ENCODE data around the gene UEVLD. TPM values are rescaled to one million over a fixed set of nuclear protein-coding genes. Genes with fewer than 3 reads are reported as not detected.

Gene UEVLD
- total RNA-seq (10 to 100 TPM; 26.7 to 32.2 TPM), polyA plus RNA-seq (ENCODE audit: insufficient read length in 2 of 2) (10 to 100 TPM; 16.9 to 19.8 TPM)
- long read RNA-seq, donor 1, full-length matches to known transcripts = 1 of 1 reads
- long read RNA-seq, donor 1, partial matches to known transcripts = 0 of 1 reads
- long read RNA-seq, donor 1, other reads (novel, unspliced or antisense) = 0 of 1 reads
- long read RNA-seq, donor 2, partial matches to known transcripts = 0 of 1 reads
- long read RNA-seq, donor 2, other reads (novel, unspliced or antisense) = 0 of 1 reads
- long read RNA-seq, donor 3, full-length matches to known transcripts = 4 of 4 reads
- long read RNA-seq, donor 3, partial matches to known transcripts = 0 of 4 reads
- long read RNA-seq, donor 3, other reads (novel, unspliced or antisense) = 0 of 4 reads
- long read RNA-seq, donor 4, full-length matches to known transcripts = 1 of 8 reads
- long read RNA-seq, donor 4, partial matches to known transcripts = 7 of 8 reads
- long read RNA-seq, donor 4, other reads (novel, unspliced or antisense) = 0 of 8 reads

DNA sequence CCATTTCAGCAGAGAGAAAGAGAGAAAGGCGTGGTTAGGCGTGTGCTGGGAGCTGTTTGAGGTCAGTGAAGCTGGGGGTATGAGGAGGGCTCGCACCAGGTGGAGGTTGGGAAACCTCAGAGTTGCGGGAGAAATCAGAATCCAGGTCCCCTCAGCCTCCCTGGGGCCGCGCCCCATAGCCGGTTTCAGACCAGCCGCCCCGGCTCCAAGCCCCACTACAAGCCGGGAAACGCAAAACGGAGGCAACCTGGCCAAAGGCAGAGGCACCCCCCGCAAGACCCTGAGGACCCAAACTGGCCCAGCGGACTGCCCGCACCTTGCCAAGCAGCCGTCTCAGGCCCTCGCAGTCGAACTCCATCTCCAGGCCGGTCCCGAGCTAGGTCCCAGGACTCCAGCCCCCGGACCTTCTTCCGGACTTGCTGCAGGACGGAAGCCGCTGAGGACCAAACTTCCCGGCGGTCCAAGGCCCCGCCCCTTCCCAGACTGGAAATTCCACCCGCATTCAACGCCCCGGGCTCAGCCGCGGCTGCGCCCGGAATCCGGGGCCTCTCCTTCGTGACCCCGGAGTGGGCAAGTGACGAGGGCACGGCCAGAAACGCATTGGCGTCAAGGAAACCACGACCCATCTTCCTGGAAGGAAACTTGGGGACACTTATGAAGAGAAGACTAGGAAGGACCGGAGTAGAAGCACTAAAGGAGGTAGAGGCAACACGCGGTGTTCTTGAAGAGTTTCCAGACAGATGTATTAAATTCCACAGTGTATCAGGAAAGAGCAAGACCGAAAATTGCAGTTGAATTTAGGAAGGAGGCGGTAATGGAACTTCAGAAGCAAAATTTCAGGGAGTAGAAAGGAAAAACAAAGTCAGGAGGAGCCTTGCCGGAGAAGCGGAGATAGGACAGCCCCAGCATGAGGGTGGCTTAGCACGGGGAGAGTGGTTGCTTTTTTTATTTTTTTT is at the start of gene UEVLD:
TSS of gene UEVLD (minus strand) at position 438 of the 956 bp plus-strand sequence. CDS start at position 358, 80 bp downstream.
- peak; percentile 81 to 96 (median 85) for DNase-seq (ENCODE audit: low read depth in 4 of 6, low spot score in 6 of 6)
- H3K36me3 ChIP-seq (ENCODE audit: control insufficient read depth, insufficient read depth, low read length) = no peaks in the 10 kb centered on the region
- under 1% methylated on average over 50 of the region's 50 CpGs for WGBS (ENCODE audit: insufficient coverage)
- H3K4me3 ChIP-seq (ENCODE audit: low read depth, low read length) = peak within 1 kb of the TSS; percentile 97
- peak within 1 kb of the TSS; percentile 68 for H3K27ac ChIP-seq (ENCODE audit: low read depth, low read length)
- H3K9me3 ChIP-seq (ENCODE audit: control insufficient read depth, insufficient read depth, low read length) = no peaks in the 10 kb centered on the region
- H3K4me1 ChIP-seq (ENCODE audit: control insufficient read depth, insufficient read depth, low read length) = peaks cover 17% of the 10 kb centered on the region
- H3K27me3 ChIP-seq (ENCODE audit: control insufficient read depth, insufficient read depth, low read length) = no peaks in the 10 kb centered on the region

DNA sequence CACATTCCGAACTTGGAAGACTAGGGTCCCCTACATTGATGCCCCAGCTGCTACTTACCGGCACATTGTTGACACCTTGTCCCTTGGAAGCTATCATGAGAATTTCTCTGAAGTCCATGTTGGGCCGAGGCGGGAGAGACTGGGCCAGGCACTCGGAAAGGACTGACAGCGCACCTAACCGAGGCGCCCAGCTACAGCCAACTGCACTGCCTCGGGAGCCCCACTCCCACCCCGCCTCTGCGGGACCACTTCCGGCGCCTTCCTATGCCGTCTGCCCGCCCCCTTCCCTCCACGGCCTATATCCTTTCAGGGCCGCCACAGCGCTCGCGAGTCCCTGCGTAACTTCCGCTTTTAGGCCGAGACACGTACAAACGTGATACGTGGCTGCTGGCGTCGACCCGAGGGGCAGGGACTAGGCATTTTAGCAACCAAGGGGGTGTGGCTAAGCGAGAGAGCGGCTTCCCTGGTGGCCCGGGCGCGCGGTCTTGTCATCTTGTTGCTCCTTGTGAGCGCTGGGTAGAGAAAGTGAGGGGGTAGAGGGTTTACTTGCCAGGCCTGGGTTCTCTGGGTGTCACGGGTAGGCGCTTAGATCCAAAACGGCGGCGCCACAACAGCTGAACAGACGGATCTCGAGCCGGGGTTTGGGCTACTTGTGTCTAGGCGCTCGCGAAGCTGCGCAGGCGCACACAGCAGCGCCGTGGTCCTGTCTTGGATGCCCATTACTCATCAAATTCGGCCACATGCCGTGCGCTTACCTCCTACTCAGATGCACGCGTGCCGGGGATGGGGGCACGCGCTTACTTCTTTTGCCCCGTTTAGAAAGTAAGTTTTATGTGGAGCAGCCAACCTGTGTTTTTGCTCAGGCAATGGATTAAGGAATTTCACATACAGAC is 45.9 kb upstream of the UEVLD start, which contains the start of gene SPTY2D1:
TSS of gene SPTY2D1 (minus strand) at position 203 of the 893 bp plus-strand sequence. CDS start at position 118, 85 bp downstream.
- Histone ChIP-seq H3K27me3 (ENCODE audit: control insufficient read depth, insufficient read depth, low read length) (no peaks in the 10 kb centered on the region), H3K4me3 (ENCODE audit: low read depth, low read length) (peak within 1 kb of the TSS; percentile 72)
- WGBS (ENCODE audit: insufficient coverage) = under 1% methylated on average over 51 of the region's 60 CpGs

DNA sequence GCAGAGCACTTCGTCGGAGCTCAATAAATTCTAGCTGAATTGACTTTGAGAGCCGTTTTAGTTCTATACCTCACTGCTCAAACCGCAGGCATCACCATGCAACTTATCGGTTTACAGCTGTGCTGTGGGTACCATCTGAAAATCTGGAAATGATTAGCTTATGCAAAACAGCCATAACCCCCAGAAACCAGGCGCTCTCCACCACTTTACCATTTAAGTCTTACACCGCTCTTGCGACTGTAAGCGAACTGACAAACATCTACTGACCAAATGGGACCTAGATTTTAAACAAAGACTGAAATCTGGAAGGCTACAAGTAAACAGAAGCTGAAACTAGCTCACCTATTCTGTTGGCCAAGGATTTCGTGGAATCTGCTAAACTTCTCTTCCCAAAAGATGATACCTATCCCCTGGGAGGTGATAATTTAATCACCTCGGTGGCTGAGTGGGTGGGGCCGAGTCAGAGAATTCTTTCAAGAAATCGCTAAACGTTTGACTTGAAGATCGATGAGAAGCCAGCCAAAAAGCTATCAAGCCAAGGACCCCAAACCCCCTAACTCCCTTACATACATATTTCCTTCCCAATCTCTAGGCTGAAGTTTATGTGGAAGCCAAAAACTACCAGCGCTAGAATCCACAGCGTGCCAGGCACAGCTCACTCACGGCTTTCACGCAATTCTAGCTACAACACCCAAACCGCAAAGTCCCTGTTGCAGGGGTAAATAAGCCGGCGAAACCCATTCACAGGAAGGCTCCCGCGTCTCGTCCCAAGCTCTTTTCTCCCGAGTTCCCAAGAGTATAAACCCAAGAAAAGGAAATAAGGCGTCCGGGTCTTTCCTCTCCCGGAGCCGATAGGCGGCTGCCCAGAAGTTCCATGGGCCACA is 45.0 kb upstream of the UEVLD start:
- H3K27me3 ChIP-seq (ENCODE audit: control insufficient read depth, insufficient read depth, low read length) = no peaks in the 10 kb centered on the region
- peaks cover 8% of the 10 kb centered on the region for H3K4me1 ChIP-seq (ENCODE audit: control insufficient read depth, insufficient read depth, low read length)
- H3K9me3 ChIP-seq (ENCODE audit: control insufficient read depth, insufficient read depth, low read length) = no peaks in the 10 kb centered on the region
- H3K27ac ChIP-seq (ENCODE audit: low read depth, low read length) = peak overlapping the region; percentile 99
- no peak for DNase-seq (ENCODE audit: low read depth in 4 of 6, low spot score in 6 of 6)
- WGBS (ENCODE audit: insufficient coverage) = 5% methylated on average over 24 of the region's 31 CpGs
- no peaks in the 10 kb centered on the region for H3K36me3 ChIP-seq (ENCODE audit: control insufficient read depth, insufficient read depth, low read length)
- peak overlapping the region; percentile 72 for H3K4me3 ChIP-seq (ENCODE audit: low read depth, low read length)

More for the DNA sequence above, 45.9 kb upstream of the UEVLD start, which contains the start of gene SPTY2D1:
- Histone ChIP-seq H3K4me1 (ENCODE audit: control insufficient read depth, insufficient read depth, low read length) (peaks cover 8% of the 10 kb centered on the region), H3K36me3 (ENCODE audit: control insufficient read depth, insufficient read depth, low read length) (no peaks in the 10 kb centered on the region), H3K27ac (ENCODE audit: low read depth, low read length) (peak within 1 kb of the TSS; percentile 99), H3K9me3 (ENCODE audit: control insufficient read depth, insufficient read depth, low read length) (no peaks in the 10 kb centered on the region)
- peak; percentile 97 to 100 (median 100) for DNase-seq (ENCODE audit: low read depth in 4 of 6, low spot score in 6 of 6)

DNA sequence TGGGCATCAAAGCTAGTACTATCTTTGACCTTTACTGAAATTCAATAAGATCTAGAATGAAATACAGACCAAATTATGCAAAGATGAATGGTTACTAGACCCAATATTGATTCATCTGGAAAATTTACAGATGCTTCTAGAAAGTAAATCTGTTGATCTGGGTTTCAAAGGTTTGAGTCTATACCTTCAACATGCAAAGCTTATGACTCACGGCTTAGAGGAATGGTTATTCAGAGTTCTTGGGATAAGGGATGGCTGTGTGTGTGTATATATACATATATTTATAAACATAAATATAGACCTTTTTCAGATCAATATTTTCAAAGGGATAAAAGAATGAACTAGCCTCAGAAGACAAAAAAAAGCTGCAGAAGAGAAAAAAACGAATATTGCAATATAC is 44.3 kb upstream of the UEVLD start:
- Histone ChIP-seq H3K27me3 (ENCODE audit: control insufficient read depth, insufficient read depth, low read length) (no peaks in the 10 kb centered on the region), H3K27ac (ENCODE audit: low read depth, low read length) (no peak overlapping the region), H3K4me1 (ENCODE audit: control insufficient read depth, insufficient read depth, low read length) (peaks cover 8% of the 10 kb centered on the region), H3K36me3 (ENCODE audit: control insufficient read depth, insufficient read depth, low read length) (no peaks in the 10 kb centered on the region), H3K9me3 (ENCODE audit: control insufficient read depth, insufficient read depth, low read length) (no peaks in the 10 kb centered on the region), H3K4me3 (ENCODE audit: low read depth, low read length) (peak overlapping the region; percentile 72)
- WGBS (ENCODE audit: insufficient coverage) = 0% methylated on average over 1 of the region's 2 CpGs
- no peak for DNase-seq (ENCODE audit: low read depth in 4 of 6, low spot score in 6 of 6)

DNA sequence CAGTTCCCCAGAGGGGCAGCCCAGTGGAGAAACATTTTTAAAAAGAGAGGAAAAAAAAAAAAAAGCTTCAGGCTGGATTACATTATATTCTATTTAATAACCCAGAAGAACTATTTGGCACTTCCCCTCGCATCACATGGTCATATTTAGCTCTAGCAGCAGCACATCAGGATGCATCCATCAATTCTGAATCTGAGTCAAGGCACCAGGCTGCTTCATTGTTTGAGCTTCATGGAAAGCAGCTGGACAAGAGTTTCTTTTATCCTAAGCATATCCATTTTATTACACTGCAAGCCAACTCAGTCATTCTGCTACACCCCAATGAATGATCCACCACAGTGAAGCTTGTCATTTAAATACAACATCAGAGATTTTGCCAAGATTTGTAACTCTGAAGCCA is 35.6 kb upstream of the UEVLD start:
- DNase-seq (ENCODE audit: low read depth in 4 of 6, low spot score in 6 of 6) = no peak
- H3K4me1 ChIP-seq (ENCODE audit: control insufficient read depth, insufficient read depth, low read length) = no peaks in the 10 kb centered on the region

DNA sequence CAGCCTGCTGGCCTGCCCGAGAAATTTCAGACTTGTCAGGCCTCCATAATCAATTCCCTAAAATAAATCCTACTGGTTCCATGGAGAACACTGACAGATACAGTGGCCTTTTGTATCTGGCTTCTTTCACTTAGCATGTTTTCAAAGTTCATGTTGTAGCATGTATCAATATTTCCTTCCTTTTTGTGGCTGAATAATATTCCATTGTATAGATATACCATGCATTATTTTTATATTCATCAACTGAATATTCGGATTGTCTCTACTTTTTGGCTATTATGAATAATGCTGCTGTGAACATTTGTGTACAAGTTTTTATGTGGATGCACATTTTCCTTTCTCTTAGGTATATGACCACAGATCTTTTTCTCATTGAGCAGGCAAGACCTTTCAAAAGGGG is 35.2 kb upstream of the UEVLD start:
- Histone ChIP-seq H3K4me1 (ENCODE audit: control insufficient read depth, insufficient read depth, low read length) (no peaks in the 10 kb centered on the region), H3K36me3 (ENCODE audit: control insufficient read depth, insufficient read depth, low read length) (no peaks in the 10 kb centered on the region), H3K27me3 (ENCODE audit: control insufficient read depth, insufficient read depth, low read length) (no peaks in the 10 kb centered on the region), H3K4me3 (ENCODE audit: low read depth, low read length) (no peak overlapping the region), H3K9me3 (ENCODE audit: control insufficient read depth, insufficient read depth, low read length) (peaks cover 1% of the 10 kb centered on the region), H3K27ac (ENCODE audit: low read depth, low read length) (no peak overlapping the region)
- no peak for DNase-seq (ENCODE audit: low read depth in 4 of 6, low spot score in 6 of 6)
- WGBS (ENCODE audit: insufficient coverage) = 91% methylated on average over 1 of the region's 2 CpGs

More for the DNA sequence above, 35.6 kb upstream of the UEVLD start:
- H3K27me3 ChIP-seq (ENCODE audit: control insufficient read depth, insufficient read depth, low read length) = no peaks in the 10 kb centered on the region
- 78% methylated on average over 1 of the region's 1 CpG for WGBS (ENCODE audit: insufficient coverage)
- no peak overlapping the region for H3K27ac ChIP-seq (ENCODE audit: low read depth, low read length)
- H3K9me3 ChIP-seq (ENCODE audit: control insufficient read depth, insufficient read depth, low read length) = peaks cover 1% of the 10 kb centered on the region
- H3K4me3 ChIP-seq (ENCODE audit: low read depth, low read length) = no peak overlapping the region
- no peaks in the 10 kb centered on the region for H3K36me3 ChIP-seq (ENCODE audit: control insufficient read depth, insufficient read depth, low read length)

DNA sequence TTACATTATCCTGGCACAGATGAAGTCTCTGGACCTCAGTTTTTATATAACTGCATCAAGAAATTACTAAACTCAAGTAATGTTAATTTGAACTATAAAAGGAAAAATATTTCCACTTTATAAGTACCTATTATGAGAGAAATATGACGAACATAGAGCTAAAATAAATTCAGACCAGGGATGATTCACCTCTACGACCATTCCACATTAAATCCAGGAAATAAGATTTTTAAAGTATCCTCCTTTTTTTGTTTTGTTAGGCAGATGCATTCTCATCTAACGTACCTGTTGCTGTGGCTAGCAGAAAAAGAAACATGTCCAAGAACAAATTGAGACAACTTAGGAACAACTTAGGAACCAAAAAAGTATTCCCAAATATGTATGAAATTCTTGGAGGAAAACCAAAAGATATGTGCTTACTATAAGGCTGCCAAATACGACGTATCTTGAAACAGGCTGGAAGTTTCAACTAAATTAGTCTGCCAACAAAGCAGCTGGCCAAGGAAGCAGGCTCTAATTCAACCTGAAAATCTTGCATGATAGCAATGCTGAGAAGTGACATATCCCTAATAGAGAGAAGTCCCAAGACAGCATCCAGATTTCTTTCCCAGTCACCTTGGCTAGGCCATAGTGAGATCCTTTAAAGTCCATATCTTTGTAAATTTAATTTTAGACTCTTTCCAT is 29.9 kb upstream of the UEVLD start:
- H3K27ac ChIP-seq (ENCODE audit: low read depth, low read length) = no peak overlapping the region
- H3K27me3 ChIP-seq (ENCODE audit: control insufficient read depth, insufficient read depth, low read length) = no peaks in the 10 kb centered on the region
- no peak overlapping the region for H3K4me3 ChIP-seq (ENCODE audit: low read depth, low read length)
- H3K9me3 ChIP-seq (ENCODE audit: control insufficient read depth, insufficient read depth, low read length) = peaks cover 1% of the 10 kb centered on the region
- WGBS (ENCODE audit: insufficient coverage) = 90% methylated on average over 2 of the region's 5 CpGs
- DNase-seq (ENCODE audit: low read depth in 4 of 6, low spot score in 6 of 6) = peak in 1 of 6 donors; percentile 83
- H3K4me1 ChIP-seq (ENCODE audit: control insufficient read depth, insufficient read depth, low read length) = no peaks in the 10 kb centered on the region
- peaks cover 12% of the 10 kb centered on the region for H3K36me3 ChIP-seq (ENCODE audit: control insufficient read depth, insufficient read depth, low read length)

All from spinal cord (tissue), 10 donors.